Stimulated activated CD8-positive, alpha-beta memory T cell treated with anti-CD3 and anti-CD28 coated beads, Interleukin-2, amount 100 ng/mL, for 1 hour (primary cell): ENCODE data around the gene ANTXR2.
"Not testable (repeated sequence)": the region's sequence is repeated elsewhere in the genome, so short reads cannot be mapped to it uniquely, and the experiment has no call there.

Source experiments
- DNase-seq, 2 donors: peaks; one replicate each; pipeline ENCODE4 v3.0.0-alpha.2; 2020; ENCODE audit warnings: low read depth in 2 of 2

The ANTXR2 gene

DNA sequence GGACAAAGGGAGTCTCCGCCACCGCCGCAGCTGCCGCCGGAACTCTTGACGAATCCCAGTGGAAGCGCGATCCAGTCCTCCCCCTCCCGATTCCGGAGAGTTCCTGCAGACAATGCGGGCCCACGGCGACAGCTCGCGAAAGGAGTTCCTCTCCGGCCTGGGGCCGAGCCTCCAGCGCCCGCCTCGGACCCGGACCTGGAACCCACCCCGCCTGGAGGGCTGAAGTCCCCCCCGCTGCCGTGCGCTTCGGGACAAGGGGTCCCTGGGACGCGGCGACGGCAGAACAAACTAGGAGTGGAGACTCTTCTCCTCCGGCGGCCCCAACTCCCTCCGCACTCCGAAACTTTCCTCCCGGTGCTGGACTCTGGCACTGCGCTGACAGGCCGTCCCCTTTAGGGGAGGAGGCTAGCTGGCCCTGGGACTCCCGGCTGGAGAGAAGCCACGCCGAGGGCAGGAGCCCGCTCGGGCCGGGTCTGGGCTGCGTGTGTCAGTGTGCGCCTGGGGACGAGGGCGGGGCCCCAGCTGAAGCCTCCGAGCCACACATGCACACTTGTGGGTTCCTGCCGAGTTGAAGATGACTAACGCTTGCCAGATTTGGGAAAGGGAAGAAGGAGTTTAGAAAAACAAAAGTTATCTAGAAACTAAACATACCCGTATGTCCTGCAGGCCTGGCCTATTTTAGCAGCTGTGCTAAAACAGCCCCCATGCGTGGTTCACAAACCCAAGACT is at the start of gene ANTXR2:
Gene ANTXR2 (minus strand): TSS at position 486 of the 729 bp plus-strand sequence. CDS start 669 bp downstream, outside the sequence.
- peak; percentile 40 to 45 for DNase-seq

DNA sequence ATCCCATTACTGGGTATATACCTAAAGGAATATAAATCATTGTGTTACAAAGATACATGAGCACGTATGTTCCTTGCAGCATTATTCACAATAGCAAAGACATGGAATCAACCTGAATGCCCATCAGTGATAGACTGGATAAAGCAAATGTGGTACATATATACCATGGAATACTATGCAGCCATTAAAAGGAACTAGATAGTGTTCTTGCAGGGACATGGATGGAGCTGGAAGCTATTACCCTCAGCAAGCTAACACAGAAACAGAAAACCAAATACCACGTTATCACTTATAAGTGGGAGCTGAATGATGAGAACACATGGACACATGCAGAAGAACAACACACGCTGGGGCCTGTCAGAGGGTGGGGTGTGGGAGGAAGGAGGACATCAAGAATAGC is 48.8 kb upstream of the ANTXR2 start:
- not testable (repeated sequence) for DNase-seq

DNA sequence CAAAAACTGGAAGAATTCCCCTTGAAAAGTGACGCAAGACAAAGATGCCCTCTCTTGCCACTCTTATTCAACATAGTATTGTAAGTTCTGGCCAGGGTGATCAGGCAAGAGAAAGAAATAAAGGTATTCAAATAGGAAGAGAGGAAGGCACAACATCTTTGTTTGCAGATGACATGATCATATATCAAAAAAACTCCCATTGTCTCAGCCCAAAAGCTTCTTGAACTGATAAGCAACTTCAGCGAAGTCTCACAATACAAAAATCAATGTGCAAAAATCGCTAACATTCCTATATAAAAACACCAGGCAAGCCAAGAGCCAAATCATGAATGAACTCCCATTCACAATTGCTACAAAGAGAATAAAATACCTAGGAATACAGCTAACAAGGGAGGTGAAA is 46.6 kb upstream of the ANTXR2 start:
- not testable (repeated sequence) for DNase-seq

DNA sequence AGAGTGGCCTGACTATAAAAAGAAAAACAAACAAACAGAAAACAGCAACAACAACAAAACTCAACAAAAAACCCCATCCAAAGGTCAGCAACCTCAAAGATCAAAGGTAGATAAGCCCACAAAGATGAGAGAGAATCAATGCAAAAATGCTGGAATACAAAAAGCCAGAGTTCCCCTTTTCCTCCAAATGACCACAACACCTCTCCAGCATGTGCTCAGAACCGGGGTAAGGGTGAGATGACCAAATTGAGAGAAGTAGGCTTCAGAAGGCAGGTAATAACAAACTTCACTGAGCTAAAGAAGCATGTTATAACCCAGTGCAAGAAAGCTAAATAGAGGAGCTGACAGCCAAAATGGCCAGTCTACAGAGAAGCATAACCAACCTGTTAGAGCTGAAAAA is 43.5 kb upstream of the ANTXR2 start:
- DNase-seq: no peak

DNA sequence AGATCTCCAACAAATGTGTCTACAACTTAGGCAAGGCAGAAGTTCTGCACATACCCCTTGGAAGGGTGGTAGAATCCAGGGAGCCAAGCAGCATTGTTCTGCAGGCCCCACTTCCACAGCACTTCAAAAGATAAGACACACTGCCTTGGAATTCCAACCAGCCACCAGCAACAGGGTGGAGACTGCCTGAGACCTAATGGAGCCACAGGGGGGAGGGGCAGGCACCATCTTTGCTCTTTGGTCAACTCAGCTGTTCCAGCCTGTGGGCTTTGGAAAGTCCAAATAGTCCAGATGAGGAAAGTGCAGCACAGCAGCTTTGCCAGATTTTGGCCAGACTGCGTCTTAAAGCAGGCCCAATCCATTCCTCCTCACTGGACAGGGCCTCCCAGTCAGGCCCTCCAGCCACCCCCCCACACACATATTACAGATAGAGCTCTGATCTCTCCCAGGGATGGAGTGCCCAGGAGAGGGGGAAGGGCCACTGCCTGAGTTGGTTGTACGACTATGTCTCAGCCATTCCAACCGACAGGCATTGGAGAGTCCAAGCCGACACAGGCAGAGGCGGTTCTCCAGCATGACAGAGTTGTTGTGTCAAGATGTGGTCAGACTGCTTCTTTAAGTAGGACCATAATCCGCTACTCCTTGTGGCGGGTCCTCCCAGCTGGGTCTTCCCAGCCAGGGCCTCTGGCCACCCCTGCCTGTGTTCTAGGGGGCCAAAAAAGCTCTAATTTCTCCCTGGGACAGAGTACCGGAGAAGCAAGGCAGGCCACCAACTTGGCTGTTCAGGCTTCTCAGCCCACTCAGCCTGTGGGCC is 42.5 kb upstream of the ANTXR2 start:
- DNase-seq: no peak

DNA sequence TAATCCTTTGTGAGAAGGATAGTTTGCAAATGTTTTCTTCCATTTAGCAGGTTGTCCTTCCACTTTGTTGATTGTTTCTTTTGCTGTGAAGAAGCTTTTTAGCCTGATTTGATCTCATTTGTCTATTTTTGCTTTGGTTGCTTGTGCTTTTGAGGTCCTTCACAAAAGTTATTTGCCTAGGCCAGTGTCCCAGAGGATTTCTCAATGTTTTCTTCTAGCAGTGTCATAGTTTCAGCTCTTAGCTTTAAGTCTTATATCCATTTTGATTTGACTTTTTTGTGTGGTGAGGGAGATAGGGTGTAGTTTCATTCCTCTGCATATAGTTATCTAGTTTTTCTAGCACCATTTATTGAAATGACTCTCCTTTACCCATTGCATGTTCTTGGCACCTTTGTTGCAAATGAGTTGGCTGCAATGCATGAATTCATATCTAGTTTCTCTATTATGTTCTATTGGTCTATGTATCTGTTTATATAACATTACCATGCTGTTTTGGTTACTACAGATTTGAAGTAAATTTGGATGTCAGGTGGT is 41.8 kb upstream of the ANTXR2 start:
- no peak for DNase-seq

DNA sequence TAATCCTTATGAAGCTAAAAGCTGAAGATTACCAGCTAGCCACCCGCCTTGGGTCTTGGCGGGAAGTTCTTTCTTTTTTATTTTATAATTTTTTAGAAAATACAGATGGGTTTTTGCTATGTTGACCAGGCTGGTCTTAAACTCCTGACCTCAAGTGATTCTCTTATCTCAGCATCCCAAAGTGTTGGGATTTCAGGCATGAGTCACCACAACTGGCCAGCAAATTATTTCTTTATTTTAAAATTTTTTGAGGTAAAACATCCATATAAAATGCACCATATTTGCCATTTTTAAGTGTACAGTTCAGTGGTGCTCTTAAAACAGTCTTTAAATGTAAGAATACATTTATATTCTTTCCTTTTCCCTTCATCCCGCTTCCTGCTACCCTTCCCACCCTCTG is 40.6 kb upstream of the ANTXR2 start:
- no peak for DNase-seq

DNA sequence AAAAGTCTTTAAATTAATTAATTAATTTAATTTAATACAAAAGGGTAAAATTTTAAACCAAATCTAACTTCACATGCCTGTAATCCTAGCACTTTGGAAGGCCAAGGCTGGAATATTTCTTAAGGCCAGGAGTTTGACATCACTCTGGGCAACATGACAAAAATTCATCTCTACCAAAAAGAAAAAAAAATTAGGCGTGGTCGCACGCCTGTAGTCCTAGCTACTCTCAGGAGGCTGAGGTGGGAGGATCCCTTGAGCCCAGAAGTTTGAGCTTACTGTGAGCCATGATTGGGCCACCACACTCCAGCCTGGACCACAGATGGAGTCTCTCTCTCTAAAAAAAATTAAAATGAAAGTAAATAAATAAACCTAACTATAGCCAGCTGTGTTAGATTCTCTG is 39.2 kb upstream of the ANTXR2 start:
- no peak for DNase-seq

DNA sequence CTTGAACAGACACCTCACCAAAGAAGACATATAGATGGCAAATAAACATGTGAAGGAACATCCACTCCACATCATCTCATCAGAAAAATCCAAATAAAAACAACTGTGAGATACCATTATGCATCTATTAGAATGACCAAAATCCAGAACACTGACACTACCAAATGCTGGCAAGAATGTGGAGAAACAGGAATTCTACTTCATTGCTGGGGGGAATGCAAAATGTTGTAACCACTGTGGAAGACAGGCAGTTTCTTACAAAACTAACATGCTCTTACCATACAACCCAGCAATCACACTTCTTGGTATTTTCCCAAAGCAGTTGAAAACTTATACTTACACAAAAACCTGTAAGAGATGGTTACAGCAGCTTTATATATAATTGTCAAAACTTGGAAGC is 38.2 kb upstream of the ANTXR2 start:
- DNase-seq: no peak

DNA sequence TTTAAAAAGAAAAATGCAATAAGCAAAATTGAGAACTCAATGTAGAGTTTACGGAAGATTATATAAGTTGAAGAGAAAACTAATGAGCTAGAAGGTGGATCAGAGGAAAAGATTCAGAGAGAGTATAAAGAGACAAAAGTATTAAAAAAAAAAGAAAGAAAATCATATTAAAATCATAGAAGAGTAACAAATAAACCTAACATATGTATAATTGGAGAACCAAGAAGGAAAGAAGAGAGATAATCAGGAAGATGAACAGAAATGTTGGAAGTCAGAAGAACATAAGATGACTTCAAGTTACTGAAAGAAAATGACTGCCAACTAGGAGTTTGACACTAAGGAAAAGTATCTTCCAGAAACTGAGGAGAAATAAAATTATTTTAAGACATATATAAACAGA is 34.3 kb upstream of the ANTXR2 start:
- DNase-seq: no peak

DNA sequence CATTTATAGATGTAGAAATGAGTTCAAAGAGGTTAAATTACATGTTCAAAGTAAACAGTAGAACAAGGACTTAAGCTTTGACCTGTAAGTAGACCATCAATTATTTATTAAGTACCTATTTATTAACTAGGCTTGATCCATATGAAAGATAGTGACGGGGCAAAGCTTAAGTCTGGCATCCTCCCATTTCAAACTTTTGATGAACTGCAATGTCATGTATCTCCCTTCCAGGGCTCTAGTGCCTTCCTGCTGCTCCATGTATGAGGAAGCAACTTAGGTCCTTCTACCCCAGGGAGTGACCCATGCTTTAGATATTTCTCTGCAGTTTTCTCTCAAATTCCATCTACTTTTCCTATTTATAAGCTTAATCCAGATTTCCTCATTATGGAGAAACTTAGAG is 31.9 kb upstream of the ANTXR2 start:
- DNase-seq: no peak

DNA sequence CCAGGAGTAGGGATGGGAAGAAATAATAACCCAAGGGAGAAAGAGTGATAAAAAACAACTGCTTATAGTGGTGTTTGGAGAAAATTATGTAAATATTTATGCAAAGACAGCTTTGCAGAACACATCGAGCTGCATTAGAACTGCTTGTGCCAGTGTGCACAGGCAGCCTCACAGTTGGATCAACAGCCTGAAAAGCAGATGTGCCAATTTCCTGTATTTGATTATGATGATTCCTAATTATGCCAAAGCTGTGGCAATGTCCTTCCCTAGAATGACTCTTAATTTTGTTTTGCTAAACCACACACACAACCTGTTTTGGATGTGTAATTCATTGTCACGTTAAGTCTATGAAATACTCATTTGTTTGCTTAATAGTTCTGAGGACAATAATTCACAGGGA is 30.6 kb upstream of the ANTXR2 start:
- DNase-seq: no peak

DNA sequence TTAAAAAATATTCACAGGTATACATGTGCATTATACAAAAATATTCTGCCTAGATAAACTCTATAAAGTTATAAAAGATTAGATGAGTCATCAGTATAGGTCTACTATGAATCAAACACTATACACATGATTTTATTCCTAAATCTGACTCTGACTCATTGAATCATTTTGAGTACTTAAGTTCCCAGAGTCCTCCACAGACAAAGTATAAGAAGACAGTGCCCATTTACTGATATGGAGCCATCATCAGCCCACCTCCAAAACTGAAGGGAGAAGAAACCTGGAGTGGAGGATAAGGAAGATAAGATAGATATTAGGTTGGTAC is 28.7 kb upstream of the ANTXR2 start:
- DNase-seq: no peak

DNA sequence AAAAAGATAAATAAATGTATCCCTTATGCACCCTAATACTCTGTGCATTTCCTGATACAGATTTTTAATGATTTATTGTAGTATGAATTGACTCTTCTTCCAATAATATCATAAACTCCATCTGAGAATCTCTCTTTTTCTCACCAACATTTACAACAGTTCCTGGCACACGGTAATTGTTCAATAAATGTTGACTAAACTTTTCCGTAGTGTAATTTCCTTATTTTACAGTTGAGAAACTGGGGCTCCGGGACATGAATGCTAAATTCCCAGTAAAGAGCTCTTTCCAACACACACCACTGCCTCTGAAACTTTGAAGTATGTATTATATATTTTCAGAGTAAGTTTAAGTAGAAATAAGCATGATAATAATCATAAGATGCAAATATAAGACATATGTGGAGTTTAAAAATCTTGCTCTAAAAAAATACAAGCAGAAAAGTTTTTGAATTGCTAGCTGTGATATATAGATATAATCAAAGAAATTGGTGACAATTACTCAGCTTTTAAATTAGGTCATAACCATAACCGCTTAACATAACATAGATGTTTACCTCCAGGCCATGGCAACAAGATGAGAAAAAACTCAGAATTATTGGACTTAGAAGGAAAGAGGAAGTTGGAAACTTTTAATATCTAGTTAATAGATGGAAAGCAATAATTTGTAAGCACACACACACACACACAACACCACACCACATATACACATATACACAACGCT is 28.2 kb upstream of the ANTXR2 start:
- DNase-seq: no peak

DNA sequence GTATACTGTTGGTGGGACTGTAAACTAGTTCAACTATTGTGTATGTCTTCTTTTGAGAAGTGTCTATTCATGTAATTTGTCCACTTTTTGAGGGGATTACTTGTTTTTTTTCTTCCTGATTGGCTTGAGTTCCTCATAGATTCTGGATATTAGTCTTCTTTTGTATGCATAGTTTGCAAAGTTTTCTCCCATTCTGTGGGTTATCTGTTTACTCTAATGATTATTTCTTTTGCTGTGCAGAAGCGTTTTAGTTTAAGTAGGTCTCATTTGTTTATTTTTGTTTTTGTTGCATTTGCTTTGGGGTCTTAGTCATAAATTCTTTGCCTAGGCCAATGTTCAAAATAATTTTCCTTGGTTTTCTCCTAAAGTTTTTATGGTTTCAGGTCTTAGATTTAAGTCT is 26.6 kb upstream of the ANTXR2 start:
- no peak for DNase-seq

DNA sequence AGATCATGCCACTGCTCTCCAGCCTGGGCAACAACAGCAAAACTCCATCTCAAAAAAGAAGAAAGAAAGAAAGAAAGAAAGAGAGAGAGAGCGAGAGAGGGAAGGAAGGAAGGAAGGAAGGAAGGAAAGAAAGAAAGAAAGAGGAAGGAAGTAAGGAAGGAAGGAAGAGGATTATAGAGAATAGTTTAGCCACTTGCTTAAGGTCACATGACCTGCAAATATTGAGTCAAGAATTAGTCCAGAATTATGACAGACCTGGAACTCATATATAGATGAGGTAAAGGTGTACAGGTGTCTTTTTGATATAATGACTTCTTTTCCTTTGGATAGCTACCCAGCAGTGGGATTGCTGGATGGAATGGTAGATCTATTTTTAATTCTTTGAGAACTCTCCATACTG is 25.6 kb upstream of the ANTXR2 start:
- DNase-seq: no peak

DNA sequence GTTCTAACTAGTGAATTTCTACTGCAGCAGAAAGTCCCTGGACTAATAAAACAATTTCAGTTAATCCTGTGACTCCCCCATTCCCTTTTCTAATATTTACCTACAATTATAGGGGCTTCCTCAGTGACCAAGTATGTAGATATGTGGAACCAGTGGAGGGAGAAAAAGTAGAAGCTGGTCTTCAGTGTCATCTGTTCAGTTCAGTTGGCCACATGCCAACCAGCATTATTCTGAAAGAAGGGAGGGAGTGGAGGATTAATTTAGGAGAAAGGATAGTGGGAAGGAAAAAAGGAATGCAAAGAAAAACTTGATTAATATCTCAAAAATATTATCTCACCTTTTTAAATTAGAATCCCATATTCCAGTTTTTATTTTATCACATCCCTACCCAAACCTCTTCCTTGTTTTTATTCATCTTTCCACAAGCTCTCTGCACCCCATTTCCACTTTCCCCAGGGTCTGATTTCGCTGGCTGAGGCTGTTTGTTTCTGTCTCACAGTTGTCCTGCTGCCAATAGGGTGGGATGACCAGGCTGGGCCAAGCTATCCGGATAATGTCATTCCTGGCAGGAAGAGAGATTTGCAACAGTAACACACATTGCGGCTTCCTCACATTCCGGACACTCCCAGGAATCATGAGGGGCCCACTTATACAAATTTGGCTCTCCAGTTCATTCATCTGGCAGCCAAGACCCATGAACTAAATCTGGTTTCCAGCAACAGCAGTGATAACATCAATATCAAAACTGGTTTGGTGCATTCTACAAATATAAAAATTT is 24.6 kb upstream of the ANTXR2 start:
- no peak for DNase-seq

DNA sequence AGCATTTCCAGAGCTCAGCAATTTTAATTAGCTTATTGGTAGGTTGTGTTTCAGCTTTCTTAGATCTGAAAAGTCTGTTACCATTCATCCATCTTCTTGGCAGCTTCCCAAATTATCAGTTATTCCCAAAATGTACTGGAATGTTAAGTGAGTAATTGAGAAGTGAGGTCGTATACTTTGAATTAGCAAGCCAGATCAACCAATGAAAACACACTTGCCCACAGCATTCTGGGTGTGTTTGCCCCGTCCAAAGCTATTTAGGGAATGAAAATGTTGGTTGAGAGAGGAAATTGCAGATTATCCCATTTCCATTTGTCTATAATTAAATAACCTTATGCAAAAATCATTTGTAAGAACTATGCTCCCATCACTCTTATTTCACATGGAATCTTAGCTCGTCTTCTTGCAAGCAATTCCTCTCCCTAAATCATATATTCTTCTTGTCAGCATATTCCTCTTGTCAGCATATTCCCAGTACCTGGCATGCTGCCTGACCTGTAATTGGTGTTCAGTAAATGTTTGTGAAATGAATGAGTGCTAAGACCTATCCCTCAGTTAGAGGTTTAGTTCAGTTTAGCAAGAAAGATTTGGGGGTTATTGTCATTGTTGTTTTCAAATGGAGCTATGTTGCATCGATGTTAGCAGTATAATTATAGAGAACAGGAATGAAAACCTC is 23.3 kb upstream of the ANTXR2 start:
- no peak for DNase-seq

DNA sequence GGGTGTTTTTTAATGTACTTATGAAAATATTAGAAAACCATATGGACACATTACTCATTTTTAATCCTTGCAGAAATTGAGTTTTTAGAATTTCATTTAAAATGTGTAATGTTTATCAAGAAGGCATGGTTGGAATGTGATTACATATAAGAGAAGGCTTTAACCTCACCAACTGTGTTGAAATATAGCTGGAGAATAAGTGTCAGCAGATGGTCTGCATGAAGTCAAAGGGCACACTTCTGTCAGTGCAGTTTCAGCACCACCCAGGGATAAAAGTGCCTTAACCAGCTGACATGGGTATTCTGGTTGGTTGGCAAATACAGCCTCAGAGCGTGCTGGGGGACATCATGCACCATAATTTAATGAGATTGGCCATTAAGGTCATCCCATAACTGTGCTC is 21.2 kb upstream of the ANTXR2 start:
- no peak for DNase-seq

DNA sequence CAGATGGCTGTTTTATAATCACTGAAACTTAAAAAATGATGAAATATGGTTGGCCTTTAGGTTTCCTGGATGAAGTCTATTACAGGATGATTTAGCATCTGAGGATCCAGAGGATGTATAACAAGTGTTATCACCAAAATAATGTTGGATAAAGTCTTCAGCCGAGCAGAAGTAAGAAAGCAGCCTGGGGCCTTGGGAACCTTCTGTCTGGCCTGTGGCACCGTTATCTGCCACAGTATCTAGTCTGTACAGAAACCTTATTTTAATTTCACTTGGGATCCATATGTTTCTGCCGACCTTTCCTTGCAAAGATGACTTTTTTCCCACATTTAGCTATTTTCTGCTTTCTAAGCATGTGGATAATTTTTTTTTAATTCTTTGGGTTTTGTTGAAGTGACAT is 20.5 kb upstream of the ANTXR2 start:
- no peak for DNase-seq

DNA sequence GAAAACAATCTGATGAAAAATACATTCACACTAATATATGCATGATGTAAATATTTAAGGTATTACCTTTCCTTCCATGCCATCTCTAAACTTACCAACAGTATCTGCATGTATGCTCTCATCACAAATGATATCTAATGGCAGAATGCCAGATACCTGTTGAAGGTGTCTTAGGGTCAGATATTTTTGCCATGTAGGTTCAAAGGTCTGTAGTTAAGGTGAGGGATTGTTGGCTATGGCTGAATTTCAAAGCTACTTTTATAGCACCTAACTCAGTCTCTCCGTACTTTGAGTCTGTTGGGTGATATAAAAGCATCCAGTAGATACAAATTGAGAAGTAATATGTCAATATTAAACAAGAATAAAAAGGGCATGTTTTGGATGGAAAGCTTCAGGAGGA is 19.8 kb upstream of the ANTXR2 start:
- DNase-seq: no peak
